ENCODE data around the gene PTPRM.

The PTPRM gene

DNA sequence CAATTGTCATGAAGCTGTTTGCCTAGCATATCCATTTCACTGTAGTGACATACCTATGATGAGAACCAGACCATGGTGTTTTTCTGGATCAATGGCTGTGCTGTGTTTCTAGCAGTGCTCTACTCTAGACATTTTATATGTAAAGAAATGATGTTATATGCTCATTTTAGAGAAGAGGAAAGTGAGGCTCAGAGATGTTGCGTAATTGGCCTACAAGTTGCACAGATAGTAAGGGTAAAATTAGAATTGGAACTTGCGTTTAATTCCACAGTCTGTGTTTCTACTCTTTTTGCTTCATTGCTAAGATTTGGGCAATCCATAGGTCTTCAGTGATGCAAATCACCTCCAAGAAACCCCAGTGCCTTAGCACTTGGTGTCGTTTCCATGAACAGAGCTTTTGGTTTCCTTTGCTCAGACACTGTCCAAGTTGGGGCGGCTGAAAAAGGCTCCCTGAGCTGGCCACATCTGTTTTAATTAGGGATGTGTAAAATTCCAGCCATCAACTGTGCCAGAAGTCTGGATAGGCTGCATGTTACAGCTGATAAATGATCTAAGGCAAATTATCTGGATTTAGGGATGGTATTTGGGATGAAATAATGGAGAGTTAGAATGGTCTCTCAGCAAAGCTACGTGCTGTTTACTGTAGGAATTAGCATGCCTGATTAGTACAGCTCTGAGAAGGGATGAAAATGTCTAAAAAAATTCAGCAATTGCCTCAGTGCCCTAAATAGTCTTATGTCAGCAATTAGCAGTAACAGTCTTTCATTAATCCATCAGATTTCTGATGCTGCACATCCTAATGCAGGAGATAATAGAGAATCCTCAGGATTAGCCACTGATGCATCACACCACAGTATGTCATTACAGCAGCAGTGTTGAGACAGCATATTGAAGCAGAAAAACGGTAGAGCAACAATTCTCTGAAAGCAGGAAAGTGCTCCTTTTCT, 65.3 kb downstream of the PTPRM start:
- no peak for DNase-seq

DNA sequence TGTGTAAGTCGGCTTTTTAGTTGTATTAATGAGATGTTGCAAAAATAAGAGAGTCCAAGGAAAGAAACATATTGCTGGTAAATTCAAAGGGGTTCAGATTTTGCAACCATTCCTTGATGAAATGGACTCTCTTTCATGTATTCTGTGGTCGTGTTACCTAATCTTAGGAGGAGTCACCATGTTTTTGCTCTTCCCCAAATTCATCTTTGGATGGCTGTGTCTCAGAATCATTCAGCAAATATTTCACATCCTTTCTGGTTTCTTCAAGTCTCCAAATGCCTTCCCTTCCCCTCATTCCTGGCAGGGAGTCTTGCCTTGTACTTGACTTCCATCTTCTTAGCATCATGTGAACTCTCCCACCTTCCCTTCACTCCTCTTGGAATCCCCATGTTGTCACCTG, 66.1 kb downstream of the PTPRM start:
- DNase-seq: no peak

DNA sequence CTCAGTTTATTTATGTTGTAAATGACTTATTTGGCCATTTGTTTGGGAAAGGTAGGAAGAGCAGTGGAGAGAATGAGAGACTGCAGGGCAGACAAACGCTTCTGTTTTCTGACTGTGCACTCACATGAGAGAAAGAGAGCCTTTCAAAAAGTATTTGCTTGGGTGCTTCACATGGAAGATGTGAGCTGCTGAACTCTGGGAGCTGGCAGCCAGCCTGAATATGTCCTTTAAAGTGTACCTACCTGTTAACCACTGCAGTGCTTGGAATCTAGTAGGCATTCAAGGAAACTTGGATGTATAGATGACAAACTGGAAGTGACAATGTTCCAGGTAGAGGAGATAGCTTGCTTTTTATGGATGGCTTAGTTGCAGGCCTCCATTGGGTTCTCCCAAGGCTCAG, 68.8 kb downstream of the PTPRM start:
- no peak for DNase-seq

DNA sequence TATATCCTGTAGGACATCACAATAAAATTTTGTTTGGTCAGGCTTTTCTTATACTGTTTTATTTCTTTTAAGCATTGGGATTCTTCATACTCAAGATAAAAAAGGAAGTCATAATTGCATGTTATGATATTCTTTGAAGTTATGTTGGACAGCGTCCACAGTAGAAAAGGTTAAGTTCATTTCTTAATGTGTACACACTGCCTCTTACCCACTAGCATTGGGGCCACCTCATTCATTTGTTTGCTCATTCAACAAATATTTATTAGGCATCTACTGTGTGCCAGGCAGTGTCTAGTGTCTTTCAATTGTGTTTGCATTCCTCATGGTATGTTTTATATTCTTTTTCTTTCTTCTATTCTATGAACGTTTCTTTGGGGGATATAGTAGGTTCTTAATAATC, 70.2 kb downstream of the PTPRM start:
- DNase-seq: no peak

DNA sequence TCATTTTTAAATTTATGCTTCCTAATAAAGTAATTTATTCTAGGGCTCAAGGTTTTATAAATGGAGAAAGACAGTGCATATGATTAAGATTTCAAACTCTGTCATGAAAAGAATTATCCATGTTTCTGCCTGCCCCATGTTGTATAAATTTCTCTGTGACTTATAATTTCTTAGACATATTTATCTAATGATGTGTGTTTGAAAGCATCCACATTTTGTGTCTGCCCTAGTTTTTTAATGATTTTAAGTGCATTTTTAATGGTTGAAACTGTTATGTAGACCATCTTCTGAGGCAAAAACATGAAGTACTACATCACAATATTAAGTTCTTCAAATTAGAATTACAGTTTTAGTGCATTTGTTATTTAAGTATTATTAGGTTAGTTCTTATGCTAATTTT, 71.2 kb downstream of the PTPRM start:
- no peak for DNase-seq

DNA sequence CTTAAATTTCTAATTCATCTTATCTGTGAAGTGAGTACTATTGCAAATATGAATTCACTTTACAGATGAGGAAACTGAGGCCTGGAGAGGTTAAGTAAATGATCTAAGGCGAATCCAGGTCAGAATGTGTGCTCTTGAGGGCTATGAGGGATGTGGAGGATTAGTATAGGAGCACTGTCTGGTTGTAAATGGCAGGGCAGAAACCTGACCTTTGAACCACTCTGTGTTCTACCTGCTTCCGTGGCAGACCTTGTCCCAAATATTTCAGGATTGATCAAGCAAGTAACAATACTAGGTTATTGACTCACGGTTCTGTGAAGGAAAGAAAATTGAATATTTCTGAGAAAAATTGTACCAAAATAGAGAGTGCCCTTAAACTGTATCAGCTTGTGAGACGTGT, 74.7 kb downstream of the PTPRM start:
- DNase-seq: no peak

DNA sequence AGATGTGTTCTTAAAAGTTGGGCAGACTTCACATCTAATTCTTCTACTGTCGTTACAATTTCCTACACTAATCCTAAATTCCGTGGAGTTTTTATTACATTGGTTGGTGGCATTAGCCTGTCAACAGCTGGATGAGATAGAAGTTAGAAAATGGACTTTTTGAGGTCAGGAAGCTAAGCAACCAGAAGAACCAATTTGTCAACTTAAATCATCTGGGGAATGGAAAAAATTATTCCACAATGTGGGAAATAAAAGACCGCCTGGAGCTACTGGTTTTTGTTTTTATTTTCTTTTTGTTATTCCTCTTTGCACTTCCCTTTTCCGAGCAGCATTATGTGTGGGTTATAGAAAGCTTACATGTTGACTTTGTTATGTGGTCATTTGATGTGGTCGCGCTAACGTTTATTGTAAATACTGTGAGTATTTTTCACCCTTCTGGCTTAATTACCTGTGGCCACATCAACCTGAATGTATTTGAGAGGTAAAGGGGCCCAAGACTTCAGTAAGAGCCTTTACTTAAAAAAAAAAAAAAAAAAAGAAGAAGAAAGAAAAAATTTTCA, 75.3 kb downstream of the PTPRM start:
- DNase-seq: no peak

DNA sequence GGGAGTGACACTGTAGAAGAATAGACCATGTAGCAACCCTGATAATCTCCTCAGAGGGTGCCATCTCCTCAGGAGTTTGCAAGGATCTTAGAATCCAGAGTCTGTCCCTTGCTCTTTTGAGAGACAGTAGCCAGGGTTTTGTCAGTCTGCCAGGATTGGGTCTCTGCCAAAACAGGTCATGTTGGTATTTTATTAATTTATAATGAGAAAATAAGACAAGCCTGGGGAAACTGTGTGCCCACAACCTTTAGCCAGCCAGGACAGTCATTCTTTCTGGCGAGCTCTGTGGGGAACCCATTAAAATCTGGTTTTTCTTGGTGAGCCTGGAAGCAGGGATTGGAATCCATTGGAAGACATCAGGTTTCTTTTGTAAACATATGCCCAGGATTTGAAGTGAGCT, 78.6 kb downstream of the PTPRM start:
- DNase-seq: no peak

DNA sequence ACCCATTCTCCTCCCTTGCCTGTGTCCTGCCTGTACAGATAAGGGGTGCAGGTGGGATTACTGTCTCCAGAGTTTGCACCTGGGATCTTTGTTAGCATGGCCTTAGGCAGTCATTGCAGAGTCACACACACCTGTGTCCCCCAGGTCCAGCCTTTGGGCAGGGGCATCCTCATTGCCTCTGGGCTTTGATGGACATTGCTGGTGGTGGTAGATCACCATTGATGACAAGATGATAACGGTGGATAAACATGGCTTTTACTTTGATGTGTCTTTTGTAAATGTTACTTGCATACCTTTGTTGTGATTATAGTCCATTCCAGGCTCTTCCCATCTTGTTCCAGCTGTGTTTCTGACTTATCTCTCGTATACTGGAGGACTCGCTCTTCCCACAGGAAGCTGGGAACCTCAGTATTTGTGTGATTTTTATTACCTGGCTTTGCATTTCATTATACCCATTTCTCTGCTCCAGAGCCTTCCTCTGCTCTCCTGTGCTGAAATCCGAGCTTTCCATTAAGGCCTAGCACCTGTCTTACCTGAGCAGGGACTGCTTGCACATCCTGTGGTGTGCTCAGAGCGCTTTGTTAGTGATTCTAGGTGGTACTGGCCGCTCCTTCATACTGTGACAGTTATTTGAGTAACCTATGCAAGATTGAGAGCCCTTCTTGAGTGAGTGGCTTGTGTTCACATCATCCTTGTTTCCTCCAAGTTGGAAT, 79.2 kb downstream of the PTPRM start:
- no peak for DNase-seq

DNA sequence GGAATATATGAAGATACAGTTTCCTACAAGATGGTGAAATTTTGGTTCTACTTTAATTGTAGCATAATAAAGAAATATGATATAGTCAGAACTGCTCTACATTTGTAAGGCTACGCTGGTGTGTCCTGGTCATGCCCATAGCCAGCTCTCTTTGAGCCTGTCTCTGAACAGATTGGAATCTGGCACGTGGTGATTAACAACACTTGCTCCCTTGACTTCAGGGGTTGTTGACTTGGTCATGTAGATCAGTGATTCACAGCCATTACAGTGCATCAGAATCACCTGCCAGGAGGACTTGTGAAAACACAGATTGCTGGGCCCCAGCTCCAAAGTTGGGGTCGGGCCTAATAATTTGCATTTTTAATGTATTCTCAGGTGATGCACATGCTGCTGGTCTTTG, 80.4 kb downstream of the PTPRM start:
- DNase-seq: no peak

DNA sequence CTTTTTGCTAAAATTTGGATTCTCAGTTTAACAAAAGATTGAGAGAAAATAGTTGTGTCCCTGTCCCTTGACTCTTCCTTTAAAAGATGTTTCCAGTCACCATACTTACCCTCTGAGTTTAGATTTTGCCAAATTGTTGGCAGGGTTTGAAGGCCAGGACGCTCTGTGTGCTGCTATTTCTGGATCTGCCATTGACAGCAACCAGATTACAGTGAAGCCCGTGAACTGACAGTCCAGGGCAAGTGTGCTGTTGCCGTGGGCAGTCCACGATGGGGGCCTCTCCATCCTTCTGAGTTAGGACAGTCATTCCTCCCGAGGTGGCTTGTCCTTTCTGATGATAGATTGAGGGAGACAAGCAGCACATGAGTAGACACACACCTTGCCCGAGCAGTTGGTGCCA, 89.9 kb downstream of the PTPRM start:
- DNase-seq: no peak

DNA sequence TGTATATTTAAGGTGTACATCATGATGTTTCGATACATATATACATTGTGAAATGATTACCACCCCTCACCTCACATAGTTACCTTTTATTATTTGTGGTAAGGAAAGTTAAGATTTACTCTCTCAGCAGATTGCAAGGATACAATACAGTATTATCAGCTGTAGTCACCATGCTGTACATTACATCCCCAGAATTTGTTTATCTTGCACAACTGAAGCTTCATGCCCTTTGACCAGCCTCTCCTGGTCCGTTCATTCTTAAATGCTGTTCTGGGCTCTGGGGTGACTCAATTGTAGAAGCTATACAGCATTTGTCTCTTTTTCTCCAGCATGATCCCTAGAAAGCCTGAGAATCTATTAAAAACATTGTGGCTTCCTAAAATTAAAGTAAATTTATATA, 90.8 kb downstream of the PTPRM start:
- DNase-seq: no peak

DNA sequence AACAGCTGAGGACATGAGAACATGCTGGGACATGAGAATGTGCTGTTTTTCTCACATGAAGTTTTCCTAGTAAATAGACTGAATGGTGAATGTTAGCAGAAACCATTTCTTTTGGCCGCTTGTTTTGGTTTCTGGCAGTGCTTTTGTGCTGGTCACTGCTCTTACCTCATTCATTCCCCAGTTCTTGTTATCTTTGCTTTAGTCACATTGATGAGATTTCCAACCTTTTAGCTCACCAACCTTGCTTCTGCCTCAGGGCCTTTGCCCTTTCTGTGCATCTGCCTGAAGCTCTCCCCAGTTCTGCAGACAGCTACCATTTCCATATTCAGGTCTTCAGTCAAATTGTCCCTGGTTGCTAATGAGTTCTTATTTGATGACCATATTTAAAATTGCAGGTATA, 91.6 kb downstream of the PTPRM start:
- DNase-seq: no peak

DNA sequence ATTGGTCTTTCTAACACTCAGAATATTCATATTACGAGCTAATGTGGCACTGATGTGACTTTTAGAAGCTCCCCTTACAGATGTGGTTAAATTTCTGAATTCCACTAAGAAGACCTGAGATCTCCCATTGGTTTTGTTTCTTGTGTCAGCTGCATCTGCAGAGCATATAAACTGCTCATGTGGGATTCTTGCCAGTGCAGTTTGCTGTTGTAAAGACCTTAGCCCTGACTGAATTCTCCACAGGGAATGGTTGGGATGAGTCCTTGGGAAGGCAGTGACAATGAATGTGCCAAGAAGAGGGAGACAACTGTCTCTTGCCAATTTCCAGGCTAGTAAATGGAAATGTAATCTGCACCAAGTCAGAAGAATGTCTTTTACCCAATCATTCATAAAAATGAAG, 94.1 kb downstream of the PTPRM start:
- DNase-seq: no peak

DNA sequence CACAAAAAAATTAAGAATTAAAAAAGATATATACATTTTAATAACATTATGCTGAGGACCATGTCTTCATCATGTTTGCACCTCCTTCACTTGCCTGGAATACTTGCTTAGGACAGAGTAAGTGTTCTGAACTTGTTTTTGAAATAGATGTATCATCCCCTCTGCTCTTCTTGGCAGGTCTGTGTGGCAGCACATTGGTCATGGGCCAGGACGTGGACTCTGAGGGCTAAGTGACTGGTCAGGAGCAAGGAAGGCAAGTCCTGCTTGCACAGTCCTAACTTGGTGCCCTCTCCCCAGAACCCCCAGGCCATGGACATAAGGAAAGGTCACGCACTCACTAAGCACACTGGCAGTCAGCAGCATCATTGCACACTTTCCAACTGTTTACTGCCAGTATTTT, 95.8 kb downstream of the PTPRM start:
- no peak for DNase-seq

DNA sequence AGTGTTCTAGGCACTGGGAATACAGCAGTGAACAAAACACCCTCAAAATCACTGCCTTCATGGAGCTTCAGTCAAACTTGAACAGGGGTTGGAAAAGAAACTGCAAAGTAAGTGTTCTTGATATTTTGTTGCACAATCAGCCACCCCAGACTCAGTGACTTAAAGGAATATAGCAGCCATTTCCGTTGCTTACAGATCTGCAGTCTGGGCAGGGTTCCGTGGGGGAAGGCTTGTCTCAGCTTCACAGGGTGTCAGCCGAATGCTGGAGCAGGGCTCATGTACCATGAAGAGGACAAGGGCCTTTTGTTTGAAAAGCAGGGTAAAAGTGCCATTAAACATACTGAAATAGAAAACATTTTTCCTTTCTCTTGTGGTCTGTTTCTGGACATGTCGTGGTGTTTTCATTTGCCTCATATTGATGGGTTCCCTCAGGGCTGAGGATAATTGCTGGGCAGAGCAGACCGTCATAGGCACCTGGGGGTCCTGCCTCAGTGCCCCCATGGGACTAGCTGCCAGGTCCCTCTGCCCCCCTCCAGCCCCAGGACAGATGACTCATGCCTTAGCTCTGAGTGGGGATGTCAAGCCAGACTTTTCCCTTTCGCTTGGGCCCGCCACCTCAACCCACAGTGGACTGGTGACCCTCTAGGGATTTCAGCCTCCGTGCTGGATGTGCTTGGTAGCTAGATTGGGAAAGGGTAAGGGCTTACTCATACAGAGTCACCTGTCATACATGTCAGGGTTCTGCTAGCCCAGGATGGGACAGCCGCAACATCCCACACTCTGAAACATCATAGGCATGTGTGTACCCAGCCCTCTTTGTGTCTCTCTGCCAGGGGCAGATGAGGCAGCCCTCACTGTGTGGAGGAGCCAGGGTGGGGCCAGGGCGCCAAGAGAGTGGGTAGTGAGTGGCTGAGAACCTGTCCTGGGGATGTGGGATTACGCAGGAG, 96.5 kb downstream of the PTPRM start:
- no peak for DNase-seq

DNA sequence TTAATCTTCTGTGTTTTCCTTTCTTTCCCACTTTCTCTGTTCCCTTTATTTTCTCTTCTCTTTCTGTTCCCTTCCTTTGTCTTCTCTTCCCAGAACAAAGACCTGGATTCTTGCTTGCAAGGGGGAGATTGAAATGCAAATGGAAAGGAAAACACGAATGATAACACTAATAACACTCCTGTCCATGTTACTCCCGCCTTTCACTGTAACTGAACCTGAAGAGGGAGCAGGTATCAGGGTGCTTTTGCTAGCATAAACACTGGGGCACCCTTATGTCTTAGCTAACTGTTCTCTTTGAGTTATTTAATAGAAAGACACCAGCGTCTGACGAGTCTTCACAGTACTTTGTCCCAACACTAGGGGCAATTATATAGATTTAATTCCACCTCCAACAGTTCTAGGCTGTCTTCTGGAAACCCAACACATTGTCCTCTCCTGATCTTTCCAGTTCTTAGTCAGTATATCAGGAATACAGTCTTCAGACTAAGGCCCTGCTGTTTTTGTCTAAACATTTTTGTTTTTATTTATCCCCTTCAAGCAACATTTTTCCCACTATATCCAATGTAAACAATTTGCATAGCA, 99.2 kb downstream of the PTPRM start:
- no peak for DNase-seq

DNA sequence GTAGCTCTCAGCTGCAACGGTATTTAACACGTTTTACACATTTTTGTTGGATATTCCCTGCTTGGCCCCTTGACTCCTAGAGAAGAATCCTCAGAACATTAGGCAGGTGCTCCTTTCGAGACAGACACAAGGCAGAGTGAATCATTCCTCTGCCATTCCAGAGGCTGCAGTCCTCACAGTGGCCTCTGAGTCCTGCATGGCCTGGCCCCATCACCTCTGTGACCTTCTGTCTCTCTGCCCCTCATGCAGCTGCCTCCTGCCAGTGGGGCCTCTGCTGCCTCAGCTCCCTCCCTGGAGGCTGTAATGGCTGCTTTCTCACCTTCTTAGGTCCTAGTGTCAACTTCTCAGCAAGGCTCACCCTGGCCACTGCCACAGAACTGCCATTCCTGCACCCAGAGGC, 101.3 kb downstream of the PTPRM start:
- DNase-seq: no peak

DNA sequence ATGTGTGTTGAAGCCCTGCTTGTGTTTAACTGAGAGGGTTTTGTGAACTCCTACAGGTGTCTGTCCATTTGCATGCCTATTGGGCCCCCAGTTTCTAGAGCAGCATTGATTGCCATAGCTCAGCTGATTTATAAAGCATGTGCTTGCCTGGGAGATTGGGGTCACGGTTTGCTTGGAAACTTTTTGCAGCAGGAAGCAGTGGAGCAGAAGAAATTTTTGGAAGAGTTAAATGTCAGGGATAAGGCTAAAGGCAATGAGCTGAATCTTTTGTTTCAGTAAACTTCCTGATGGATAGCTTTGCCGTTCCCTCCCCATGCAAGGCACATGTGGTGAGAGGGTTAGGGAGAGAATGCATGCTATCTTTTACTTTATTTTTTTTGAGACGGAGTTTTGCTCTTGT, 102.2 kb downstream of the PTPRM start:
- DNase-seq: no peak

DNA sequence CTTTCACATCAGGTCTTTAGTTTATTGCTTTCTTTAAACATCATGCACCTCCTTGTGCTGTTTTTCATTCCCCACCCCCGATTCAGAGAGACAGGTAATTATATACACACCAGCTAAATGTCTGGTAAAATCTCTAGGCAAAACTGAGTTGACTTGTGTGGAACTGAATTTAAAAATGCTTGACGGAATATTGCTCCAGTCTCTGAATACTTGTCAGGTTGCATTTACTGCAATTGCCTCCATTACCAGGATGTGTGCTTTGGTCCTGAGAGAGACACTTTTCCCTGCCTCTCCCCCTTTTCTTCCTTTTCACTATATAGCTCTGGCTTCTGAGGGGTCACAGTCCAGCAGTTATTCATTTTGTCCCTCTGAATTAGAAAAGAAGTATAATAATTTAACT, 104.0 kb downstream of the PTPRM start:
- DNase-seq: no peak

DNA sequence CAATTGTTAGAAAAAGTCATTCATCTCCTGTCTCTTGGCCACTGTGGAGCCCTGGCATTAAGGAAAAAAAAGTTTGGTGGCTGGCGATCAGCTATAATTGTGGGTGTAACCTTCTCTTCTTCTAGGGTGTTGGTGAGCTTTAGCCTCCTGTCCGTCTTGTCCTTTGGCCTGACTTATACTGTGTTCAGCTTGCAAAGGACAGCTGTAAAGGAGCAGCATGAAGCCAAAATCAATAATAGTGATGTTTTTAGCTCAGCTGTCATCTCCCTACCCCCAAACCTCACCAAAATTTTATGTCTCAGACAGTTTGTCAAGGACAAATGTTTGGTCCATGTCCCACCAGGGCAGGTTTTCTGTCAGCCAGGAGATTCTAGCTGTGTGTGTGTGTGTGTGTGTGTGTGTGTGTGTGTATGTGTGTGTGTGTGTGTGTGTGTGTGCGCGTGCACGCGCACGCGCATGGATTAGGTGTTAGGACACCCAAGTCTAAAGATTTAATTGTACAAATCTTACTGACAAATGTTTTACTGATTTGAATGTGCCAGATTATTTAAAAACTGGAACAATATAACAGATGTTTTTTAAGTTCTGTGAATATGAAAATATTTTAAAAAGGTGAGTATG, 109.2 kb downstream of the PTPRM start:
- no peak for DNase-seq

DNA sequence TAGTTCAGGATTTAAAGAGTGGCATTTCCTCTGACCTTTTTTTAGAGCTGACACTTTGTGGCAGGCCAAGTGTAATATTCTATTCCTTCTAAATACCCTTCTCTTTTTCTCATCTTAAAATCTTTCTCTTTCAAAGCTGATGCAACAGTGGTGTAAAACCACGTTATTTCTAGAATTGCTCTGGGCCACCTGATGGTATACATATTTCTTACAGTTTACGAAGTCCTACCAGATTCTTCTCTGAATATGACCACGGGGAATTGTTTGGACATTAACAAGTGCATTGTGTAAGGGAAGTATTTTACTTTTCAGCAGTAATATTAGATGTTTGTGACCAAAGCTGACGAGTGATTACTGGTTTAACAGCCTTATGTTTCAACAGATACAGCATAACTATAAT, 109.9 kb downstream of the PTPRM start:
- no peak for DNase-seq

All from DMS79 (cell line).